ENCODE data around the gene KIF26B.
"Not testable (repeated sequence)": the region's sequence is repeated elsewhere in the genome, so short reads cannot be mapped to it uniquely, and the experiment has no call there.

The KIF26B gene

GRCh38 chr1:245356891-245357585 is 202.3 kb downstream of the KIF26B start:
- DNase-seq (ENCODE audit: low read depth): no peak

- not testable (repeated sequence) for DNase-seq (ENCODE audit: low read depth)
Measured at GRCh38 chr1:245359101-245359680, 204.4 kb downstream of the KIF26B start.

DNA sequence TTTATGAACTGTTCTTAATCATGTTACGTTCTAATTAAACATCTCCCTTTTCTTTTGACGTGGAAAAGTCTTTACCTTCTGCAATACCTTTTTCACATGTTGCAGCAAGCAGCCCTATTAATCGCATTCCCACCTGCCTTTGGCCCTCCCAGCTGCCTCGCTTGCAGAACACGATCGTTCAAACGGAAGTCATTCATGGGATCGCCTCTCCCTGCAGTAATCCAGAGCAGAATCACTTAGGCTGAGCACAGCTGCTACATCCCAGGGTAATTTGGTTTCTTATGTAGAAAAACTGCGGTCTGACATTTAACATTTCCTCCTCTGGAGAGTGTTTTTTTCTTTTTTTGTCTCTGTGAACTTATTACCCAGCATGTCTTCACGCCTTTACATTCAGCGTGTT is 206.3 kb downstream of the KIF26B start:
- no peak for DNase-seq (ENCODE audit: low read depth)

GRCh38 chr1:245361951-245362350 is 207.2 kb downstream of the KIF26B start:
- DNase-seq (ENCODE audit: low read depth): no peak

DNA sequence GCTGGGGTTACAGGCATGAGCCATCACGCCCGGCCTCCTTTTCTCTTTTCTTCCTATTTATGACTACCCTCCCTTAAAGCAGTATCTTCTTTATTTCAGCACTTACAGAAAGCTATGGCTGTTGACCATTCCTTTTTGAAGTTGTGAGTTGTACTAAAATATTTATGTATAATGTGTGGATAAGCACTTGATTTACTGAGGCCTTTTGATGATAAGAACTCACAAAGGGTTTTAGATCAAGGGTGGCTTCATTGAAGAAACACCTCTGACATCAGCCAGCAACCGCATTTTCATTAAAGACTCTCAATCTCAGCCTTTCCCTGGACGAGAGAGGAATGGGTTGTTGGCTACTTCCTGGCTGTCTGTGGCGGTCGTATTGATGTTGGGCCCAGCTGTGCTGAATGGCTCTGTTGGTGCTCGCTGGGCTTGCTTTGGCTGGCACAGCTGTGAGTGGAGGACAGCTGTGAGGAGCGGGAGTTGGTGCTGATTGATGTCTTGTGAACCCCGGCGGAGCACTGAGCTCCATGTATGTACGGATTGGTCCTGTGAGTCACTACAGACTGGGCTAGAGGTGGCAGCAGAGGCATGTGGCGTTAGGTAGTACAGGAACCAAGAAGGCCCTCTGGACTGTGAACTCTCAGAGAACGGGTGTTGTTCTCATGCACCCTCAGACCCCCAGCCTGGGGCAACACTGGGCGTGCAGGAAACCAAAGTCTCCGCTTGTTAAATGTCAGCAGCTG is 208.8 kb downstream of the KIF26B start:
- DNase-seq (ENCODE audit: low read depth): no peak

GRCh38 chr1:245365095-245366020 is 210.6 kb downstream of the KIF26B start:
- no peak for DNase-seq (ENCODE audit: low read depth)

DNA sequence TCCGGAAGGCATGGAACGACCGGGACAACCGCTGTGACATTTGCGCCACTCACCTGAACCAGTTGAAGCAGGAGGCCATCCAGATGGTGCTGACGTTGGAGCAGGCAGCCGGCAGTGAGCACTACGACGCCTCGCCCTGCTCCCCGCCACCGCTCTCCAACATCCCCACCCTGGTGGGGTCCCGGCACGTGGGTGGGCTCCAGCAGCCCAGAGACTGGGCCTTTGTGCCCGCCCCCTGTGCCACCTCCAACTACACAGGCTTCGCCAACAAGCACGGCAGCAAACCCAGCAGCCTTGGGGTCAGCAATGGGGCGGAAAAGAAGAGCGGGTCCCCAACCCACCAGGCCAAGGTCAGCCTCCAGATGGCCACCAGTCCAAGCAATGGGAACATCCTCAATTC is 212.1 kb downstream of the KIF26B start:
- DNase-seq (ENCODE audit: low read depth): no peak

- no peak for DNase-seq (ENCODE audit: low read depth)
Measured at GRCh38 chr1:245370175-245370825, 215.5 kb downstream of the KIF26B start.

DNA sequence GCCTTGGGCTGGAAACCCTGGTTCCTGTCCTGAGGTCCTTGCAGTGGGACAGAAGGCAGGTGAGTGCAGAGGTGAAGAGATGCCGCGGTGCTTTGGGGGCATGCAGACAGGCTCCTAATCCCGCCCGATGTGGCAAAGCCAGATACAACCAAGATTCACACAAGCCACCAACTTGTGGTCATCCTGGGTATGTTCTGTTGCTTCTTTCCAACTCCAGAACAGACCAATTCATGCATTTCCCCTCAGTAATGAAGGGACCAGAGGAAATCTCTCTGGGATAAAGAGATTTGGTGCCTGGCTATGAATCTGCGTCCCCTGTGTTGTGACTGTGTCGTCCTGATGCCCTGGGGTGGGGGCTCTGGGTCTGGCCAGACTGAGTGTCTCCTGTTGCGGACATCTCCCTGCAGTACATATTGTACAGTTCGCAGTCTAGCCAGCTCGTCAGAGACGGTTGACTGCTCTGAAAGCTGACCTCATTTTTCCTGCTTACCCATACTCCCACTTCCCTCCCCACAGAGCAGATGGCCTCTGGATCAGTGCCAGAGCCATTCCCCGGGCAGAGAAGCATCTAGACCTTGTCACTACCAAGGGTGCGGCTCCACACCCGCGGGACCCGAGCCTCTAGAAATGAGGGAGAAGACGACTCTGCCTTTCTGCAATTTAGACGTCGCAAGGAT is 216.3 kb downstream of the KIF26B start:
- no peak for DNase-seq (ENCODE audit: low read depth)

DNA sequence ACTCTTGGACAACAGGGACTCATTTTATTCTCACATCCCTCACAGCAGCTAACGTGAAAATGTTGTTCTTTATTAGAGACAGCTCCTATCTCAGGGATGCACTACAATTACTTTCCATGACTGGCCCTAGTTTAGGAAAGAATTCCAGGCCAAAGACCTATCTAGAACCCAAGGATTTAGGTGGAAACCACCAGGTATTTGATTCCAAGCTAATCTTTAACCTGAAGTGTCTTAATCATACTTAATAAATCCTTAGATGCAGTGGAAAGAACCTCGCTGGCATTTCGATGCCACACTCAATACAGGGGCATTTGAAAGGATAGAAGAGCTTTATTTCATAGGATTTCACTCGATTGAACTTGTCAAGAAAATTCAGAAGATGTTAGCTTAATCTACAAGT is 218.3 kb downstream of the KIF26B start:
- no peak for DNase-seq (ENCODE audit: low read depth)

DNA sequence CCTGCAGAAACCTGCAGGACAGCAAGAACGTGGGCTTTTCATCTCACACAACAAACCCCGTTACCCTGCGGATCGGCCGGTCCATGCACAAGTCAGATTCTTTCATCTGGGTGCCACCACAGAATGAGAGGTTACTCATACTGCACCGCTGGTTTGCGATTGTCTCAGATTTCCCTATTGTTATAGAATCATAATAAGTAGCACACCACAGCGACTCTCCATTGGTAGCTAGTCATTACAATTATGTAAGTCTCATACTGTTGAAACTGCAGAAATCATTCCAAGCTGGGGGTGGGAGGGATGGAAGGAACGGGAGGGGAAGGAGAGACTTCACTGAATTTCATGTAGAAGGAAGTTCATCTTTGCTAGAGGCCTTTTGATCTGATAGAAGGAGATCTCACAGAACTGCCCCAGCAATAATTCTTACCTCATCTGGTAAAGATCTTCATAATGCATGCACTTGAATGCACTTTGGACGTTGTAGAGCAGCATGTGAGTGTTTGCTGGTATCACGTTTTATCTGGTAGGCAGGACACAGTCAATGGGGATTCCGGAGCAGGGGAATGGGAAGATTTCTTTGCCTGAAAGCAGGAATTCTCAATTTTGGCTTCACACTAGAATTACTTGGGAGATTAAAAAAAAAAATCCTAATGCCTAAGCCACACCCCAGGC is 221.1 kb downstream of the KIF26B start:
- DNase-seq (ENCODE audit: low read depth): no peak

- DNase-seq (ENCODE audit: low read depth): no peak
Measured at GRCh38 chr1:245377854-245378253, 223.1 kb downstream of the KIF26B start.

- DNase-seq (ENCODE audit: low read depth): no peak
Measured at GRCh38 chr1:245378311-245378722, 223.5 kb downstream of the KIF26B start.

GRCh38 chr1:245378745-245379144 is 224.0 kb downstream of the KIF26B start:
- no peak for DNase-seq (ENCODE audit: low read depth)

GRCh38 chr1:245380790-245381535 is 226.2 kb downstream of the KIF26B start:
- DNase-seq (ENCODE audit: low read depth): no peak

DNA sequence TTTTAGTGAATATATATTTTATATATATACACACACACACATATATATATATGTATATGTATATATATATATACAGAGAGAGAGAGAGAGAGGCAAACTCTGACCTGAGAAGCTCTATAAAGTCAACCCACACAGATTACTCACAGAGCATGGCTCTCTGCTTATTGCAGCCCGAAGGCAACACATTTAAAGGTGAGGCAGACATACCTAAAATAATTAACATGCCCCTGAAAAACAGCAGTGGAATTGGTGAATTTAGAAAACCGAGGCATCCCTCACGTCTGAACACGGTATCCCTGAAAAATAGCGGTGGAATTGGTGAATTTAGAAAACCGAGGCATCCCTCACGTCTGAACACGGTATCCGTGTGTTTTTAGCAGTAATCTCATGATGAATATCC is 228.2 kb downstream of the KIF26B start:
- no peak for DNase-seq (ENCODE audit: low read depth)

DNA sequence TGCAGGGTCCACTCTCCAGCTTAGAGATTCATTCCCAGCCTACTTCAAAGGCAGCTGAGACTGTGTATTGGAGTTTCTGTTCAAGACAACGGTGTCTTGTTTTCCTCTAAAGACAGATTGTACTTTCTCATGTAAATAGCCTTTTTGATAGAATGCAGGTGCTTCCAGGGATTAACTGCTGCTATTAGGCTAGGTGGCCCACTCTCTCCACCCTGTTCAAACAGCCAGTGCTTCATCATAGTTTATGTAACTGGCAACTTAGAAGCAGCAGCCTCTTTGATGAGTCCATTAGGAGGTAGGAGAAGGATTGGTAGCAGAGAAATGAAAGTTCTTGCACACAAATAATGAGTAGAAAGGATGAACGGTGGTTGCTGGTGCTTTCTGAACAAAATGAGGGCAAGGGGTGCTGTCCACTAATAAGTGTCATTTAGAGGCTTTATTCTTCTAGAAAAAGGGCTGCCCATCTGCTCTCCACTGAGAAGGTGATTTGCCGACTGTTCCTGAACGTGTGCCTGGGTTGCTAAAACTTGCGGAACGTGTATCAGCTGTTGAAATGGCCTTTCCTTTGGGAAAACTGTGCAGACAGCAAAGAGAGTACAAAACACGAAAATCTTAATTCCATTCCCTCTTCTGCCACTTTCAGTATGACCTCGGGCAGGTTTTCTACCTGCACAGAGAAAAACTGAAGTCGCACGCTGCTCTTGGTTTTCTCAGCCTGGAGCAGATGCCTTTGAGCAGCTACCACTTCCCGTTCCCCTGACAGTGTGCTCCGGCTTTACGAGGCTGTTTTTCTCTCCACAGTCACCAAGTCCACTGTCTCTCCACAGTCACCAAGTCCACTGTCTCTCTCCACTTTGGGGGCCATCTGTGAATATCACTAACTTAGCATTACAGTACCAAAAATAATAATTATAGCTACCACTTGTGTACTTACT is 228.9 kb downstream of the KIF26B start:
- no peak for DNase-seq (ENCODE audit: low read depth)

- DNase-seq (ENCODE audit: low read depth): no peak
Measured at GRCh38 chr1:245386297-245386971, 231.6 kb downstream of the KIF26B start.

Data from activated T-cell treated with anti-CD3 and anti-CD28 coated beads for 48 hours (primary cell).